Measurements from ENCODE around the gene OR52E6.

OR52E6 gene

DNA sequence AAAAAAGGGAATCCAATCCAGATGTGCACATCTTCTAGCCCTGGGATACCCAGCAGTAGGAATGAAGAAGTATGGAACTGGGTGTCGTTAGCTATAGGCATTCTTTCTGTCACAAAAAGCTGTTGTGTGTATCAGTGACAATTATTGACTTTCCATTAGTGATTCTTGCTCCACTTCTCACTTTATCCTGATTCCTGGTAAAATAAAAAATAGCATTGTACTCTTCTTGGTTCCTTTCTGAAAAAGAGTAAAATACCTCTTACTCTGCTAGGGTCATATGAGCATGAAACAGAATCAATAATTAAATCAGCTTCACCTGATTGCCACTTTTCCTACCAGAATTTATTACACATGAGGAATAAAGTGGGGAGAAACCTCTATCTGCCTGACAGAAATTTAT is at the start of gene OR52E6:
Gene OR52E6, minus strand, starts transcription at position 101 of the 400 bp plus-strand sequence. Its CDS starts 0 bp downstream, at position 101.
- DNase-seq = no peak

GRCh38 chr11:5891216-5891800 is 49.6 kb upstream of the OR52E6 start:
- DNase-seq = peak; percentile 31

GRCh38 chr11:5887661-5888060 is 46.0 kb upstream of the OR52E6 start:
- DNase-seq = no peak

DNA sequence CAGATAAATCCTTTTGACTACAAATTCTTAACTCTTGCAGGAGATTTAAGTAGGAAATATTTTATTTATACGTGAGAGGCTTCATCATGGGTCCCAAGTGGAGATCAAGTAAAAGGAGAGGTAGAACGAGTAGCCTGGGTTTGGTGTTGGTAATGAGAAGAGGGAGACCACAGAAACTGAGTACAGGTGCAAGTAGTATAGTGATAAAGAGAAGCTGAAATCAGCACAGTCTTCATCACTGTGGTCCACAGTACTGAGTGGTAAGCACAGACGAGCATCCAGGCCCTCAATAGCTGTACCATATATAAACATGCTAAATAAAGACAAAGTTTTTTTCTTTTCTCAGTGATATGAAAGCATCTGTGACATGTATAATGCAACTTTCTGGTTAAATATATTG is 45.5 kb upstream of the OR52E6 start:
- no peak for DNase-seq

- DNase-seq = no peak
Observed at GRCh38 chr11:5881756-5882155, 40.1 kb upstream of the OR52E6 start.

DNA sequence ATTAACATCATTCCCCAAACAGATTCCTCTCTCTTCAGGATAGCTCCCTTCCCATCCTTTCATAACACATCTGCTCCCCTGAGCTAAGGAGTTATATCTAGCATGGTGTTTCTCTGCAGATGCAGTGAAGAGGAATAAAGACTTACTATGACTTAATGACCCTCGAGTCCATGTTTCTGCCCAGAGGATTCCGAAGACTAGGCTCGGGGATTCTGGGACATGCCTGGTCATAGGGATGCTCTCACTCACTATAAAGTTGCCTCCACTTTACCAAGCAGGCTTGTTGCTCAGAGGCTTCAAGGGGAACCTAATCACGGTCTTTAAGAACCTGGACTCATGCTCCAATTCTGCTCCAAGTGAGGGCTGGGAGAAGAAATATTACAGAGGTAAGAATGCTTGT is 38.6 kb upstream of the OR52E6 start, which contains the start of gene OR52E4:
Gene OR52E4, plus strand, starts transcription at position 301 of the 400 bp plus-strand sequence. CDS start 3,664 bp downstream, outside the sequence.
- no peak for DNase-seq

- no peak for DNase-seq
Observed at GRCh38 chr11:5878564-5878963, 36.9 kb upstream of the OR52E6 start.

GRCh38 chr11:5865826-5866225 is 24.1 kb upstream of the OR52E6 start:
- DNase-seq = no peak

- no peak for DNase-seq
Observed at GRCh38 chr11:5857590-5857989, 15.9 kb upstream of the OR52E6 start, which contains the start of gene OR52E8. Gene OR52E8 (minus strand): TSS chr11:5857690. CDS start chr11:5857690, 0 bp downstream.

DNA sequence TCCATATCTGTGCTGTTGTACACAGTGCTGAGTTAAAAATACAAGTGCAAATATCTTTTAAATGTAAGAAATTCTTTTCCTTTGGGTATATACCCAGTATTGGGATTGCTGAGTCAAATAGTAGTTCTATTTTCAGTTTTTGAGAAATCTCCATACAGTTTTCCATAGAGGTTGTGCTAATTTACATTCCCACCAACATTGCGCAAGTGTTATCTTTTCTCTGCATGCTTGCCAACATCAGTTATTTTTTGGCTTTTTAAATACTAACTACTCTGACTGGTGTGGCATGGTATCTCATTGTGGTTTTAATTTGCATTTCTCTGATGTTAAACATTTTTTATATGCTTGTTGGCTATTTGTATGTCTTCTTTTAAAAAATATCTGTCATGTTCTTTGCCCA is 9.3 kb upstream of the OR52E6 start:
- no peak for DNase-seq

DNA sequence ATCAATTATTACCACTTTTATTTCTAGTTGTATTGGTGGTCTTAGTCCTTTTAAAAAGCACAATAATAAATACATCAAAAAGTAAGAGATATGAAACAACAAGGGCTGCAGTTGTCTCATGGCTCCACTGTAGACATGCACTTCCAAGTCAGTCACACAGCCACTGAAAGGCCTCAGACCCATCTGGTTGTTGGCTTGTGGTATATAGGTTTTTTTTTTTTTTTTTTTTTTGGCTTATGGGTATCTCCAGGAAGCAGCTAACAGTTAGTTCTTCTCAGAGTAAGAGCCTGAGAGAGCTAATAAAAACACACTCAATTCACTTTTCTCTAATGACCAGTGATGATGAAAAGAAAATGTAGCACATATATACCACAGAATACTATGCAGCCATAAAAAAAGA is 6.0 kb upstream of the OR52E6 start:
- DNase-seq = no peak

- DNase-seq = no peak
Observed at GRCh38 chr11:5846701-5847100, 5.0 kb upstream of the OR52E6 start.

- no peak for DNase-seq
Observed at GRCh38 chr11:5837695-5838094, 4.0 kb downstream of the OR52E6 start.

DNA sequence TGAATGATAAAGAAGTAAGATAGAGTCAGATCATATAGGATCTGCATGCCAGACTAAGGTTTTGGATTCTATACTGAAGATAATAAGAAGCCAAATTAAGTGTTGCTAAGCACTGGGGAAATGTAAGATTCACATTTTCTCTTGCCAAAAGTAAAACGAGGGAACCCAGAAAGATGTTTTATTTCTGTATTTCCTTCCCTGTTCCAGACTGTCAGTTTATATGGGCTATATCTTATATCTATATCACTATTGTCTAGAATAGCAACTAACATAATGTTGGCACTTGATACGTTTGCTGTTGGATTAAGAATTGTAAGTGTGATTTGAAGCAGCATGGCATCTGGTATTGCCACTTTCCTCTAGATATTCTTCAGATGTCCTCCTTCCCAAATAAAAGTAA is 8.3 kb downstream of the OR52E6 start:
- DNase-seq = no peak

GRCh38 chr11:5831196-5831829 is 10.4 kb downstream of the OR52E6 start:
- DNase-seq = no peak

DNA sequence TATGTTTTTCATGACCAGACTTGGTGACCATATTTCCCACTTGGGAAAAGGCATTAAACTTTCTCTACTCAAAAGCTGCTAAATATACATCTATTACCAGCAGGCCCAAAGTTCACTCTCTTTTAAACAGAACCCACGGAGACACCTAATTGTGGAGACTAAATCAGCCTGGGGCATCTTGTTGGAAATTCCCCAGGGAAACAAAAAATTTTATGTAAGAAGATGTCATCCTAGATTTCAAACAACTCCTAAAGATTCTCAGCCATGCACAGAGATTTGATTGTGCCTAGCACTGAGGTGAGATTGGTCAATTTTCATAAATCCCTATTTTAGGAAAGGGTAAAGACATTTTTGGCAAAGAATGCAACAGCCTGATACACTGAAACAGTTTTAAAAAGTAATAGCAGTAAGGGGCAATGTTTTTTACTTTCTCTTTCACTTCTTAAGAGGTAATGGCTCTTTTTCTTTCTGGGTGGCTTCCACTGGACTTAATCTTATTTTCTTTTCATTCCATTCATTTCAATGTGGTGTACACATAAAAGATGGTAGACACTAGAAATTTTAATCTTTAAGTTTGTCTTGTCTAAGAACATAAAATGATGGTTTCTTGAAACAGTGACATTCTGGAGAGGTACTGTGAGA is 23.3 kb downstream of the OR52E6 start:
- no peak for DNase-seq

DNA sequence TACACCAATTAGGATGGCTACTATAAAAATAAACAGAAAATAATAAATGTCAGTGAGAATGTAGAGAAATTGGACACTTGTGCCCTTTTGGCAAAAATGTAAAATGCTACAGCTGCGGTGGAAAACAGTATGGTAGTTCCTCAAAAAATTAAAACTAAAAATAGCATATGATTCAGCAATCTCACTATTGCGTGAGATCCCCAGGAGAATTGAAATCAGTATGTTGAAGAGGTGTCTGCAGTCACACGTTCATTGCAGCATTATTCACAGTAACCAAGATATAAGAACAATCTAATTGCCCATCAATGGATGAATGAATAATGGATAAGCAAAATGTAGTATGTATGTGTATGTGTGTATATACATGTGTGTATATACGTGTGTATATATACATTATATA is 26.2 kb downstream of the OR52E6 start:
- no peak for DNase-seq

DNA sequence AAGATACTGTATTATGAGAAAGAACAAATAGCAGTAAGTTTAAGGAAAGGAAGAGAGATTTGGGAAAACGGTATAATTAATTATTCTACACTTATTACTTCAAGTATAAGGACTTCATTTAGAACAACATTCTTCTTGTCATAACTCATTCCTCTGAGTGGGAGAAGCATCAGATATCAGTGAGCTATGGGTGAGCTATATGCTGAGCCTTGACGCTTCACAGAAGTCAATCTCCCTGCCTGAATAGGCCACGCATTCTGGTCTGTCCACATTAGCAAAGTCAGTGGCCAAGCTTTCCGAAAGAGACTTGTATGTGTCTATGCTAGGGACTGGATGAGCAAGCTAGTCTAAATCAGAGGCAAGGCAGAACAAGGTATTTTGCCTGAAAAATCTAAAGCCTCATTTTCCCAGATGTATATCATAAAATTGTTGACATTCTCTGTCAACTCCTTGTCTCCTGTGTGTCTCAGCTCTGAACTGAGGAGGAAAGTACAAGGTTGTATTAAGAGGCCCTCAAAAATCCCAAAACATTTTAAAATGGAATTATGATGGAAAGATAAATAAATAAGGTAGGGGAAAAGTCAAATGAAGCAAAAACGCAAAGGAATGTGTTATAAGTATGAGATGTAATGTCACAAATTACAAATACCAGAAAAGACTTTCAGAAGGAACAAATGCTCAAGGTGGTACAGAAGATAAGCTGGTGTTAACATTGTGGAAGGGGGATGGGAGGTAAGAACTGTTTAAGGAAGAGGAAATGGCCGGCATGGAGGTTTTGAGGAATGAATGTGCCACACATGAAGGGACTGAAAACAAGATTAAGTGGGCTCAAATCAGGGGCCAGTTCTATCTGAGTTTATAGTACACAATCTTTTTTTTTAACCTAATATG is 31.5 kb downstream of the OR52E6 start:
- DNase-seq = no peak

DNA sequence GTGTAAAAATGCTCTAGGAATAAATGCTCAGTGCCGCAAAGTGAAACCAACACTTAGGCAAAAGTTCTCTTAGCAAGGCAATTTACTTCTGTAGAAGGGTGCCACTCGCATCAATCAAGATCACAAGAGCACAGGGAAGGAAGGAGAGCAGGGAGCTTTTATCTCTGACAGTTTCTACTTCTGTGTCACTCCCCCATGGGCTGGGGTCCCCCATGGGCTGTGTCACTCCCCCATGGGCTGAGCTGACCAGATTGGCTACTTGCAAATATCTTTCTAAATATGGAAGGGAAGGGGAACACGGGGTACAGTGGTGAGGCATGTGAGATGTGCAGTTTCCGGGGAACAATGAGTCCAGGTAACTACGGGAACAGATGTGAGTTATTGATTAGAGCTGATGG is 32.6 kb downstream of the OR52E6 start:
- no peak for DNase-seq

DNA sequence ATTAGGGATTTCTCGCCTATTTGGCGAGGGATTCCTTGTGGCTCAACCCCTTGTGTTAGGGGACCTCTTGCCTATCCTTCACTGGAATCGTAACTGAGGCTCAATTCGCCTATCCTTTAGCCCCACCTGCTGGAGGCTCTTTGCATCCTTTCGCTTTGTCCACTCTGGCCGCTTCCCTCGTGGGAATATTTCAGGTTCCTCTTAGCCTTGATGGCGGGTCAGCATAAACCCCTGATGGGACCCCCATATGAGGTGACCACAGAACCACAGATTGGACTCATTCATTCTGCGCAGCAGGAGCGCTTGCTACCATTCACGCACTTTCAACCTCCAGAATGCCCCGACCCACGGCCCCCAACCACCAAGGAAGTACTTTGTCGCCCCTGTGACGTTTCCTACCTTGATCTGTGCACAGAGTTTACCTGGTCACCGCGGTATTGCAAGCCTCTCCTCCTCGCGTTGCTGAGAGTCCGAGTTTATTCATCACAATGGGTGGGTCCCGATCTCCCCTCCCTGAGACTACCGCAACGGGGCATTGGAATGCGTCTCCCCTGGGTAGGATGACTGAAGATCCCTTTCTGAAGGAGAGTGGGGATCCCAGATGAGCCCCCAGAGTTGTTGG is 33.1 kb downstream of the OR52E6 start, which contains the start of gene OR52N2:
Gene OR52N2, plus strand, starts transcription at position 425 of the 622 bp plus-strand sequence. CDS start 11,412 bp downstream, outside the sequence.
- peak; percentile 64 for DNase-seq

DNA sequence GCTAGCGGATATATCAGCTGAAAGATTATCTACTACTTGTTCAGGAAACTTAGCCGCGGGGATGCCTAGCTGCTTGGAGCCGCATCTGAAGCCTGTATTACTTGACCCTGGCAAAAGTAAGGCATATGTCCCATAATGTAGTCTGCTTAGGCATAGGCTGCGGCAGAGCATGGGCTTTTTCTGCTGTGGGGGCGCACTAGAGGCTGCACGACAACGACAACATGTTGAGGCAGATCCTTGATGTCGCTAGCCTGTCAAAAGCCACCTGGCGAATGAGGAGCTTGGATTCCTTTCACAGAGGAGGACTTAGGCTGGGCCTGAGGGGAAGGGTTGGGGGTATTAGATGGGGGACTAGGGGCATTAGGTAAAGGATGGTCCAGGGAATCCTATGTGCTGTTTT is 34.1 kb downstream of the OR52E6 start:
- no peak for DNase-seq

DNA sequence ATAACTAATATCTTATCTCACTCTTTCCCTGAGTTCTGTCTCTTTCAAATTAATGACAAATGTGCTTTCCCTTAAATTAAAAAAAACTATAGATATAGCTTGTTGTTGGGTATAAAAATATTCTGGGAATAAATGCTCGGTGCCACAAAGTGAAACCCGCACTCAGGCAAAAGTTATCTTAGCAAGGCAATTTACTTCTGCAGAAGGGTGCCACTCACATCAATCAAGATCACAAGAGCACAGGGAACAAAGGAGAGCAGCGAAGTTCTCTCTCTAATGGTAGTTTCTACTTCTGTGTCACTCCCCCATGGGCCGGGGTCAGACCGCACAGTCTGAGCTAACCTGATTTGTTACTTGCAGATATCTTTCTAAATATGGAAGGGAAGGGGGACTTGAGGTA is 37.7 kb downstream of the OR52E6 start:
- no peak for DNase-seq

DNA sequence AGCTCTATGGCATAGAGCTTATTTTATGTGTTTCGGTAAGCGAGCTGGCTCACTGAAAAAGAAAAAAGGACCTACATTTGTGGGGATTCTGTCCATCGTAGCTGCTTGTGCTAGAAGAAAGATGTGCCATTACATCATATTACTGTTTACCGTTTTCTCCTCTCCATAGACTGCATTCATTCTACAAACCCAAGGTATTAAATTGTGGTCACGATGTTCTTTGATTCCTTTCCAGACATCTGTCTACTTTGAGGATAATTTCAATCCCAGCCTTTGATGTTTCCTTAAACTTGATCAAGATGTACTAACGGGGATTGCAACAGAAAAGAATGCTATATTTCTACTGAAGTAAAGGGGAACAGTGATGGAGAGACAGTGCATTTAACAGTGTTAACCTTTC is 45.2 kb downstream of the OR52E6 start:
- no peak for DNase-seq
